Upper lobe of right lung (tissue), 1 donor: Measurements from ENCODE around the gene CENPC. TPM values are rescaled to one million over a fixed set of nuclear protein-coding genes. Genes with fewer than 3 reads are reported as not detected.

ENCODE experiments used
- ATAC-seq: fragments of 200-7000 bp; cut with Tn5 transposase; one replicate; pipeline ENCODE4 v1.9.1; 2020; ENCODE audit warnings: mild to moderate bottlenecking, moderate library complexity
- DNase-seq: peaks from one replicate; pipeline ENCODE4 v3.0.0-alpha.2; 2020
- H3K27ac ChIP-seq: fragments of 200-600 bp; one replicate; pipeline ENCODE4 v1.8.0; 2022
- H3K27me3 ChIP-seq: fragments of 200-600 bp; one replicate; pipeline ENCODE4 v1.8.0; 2022; ENCODE audit warnings: mild to moderate bottlenecking
- H3K36me3 ChIP-seq: fragments of 200-600 bp; one replicate; pipeline ENCODE4 v1.8.0; 2022
- H3K4me1 ChIP-seq: fragments of 200-600 bp; one replicate; pipeline ENCODE4 v1.8.0; 2022
- H3K4me3 ChIP-seq: fragments of 200-600 bp; one replicate; pipeline ENCODE4 v1.8.0; 2022; ENCODE audit warnings: mild to moderate bottlenecking
- H3K9me3 ChIP-seq: fragments of 200-600 bp; one replicate; pipeline ENCODE4 v1.8.0; 2022
- intact Hi-C: fragments of 100-400 bp; cut with DNase I; formaldehyde crosslinking; loops from one replicate; pipeline ENCODE4 v1.11.0; 2022
- total RNA-seq: library from RNA; stranded (reverse); fragmentation: NEBNext Ultra II Directional; extraction: Animal tissue kit (Norgen Biotek cat#: 25700); gene quantifications from one replicate; pipeline ENCODE4 v1.2.1, GENCODE V29; 2021
- TF ChIP-seq, protein P1 (sequence below): fragments of 200-600 bp; IDR thresholded peaks from one replicate; pipeline ENCODE4 v1.8.0; 2022; ENCODE audit warnings: antibody characterized with exemption
- donor health status: DM: no; HTN: yes; CAD: no; lungs with severe emphysema.

Gene CENPC
- total RNA-seq, 1 donor from 2014 or later: 24.0 TPM

DNA sequence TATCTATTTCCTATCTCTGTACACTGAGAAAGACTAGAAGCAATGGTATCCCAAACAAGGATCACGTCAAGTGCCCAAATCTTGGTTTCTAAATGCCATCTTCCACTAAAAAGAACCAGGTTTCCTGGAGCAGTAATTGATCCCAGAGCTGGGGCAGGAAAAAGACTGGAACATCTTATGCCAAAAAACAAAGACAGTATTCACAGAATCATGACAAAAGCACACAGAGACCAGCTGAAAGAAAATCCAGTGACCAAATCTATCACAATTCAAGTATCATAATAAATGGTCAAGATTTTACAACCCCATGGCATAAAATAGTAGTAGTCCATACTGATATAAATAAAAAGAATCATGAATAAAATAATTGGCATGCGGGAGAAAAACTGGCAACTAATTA lies 44.9 kb downstream of the CENPC start:
- no peaks in the 10 kb centered on the region for H3K9me3 ChIP-seq
- no peaks in the 10 kb centered on the region for H3K27me3 ChIP-seq
- peaks cover 27% of the 10 kb centered on the region for H3K36me3 ChIP-seq
- H3K27ac ChIP-seq: no peak overlapping the region
- intact Hi-C loops: no loop called here
- H3K4me3 ChIP-seq: no peak overlapping the region
- TF ChIP-seq, protein P1, sequence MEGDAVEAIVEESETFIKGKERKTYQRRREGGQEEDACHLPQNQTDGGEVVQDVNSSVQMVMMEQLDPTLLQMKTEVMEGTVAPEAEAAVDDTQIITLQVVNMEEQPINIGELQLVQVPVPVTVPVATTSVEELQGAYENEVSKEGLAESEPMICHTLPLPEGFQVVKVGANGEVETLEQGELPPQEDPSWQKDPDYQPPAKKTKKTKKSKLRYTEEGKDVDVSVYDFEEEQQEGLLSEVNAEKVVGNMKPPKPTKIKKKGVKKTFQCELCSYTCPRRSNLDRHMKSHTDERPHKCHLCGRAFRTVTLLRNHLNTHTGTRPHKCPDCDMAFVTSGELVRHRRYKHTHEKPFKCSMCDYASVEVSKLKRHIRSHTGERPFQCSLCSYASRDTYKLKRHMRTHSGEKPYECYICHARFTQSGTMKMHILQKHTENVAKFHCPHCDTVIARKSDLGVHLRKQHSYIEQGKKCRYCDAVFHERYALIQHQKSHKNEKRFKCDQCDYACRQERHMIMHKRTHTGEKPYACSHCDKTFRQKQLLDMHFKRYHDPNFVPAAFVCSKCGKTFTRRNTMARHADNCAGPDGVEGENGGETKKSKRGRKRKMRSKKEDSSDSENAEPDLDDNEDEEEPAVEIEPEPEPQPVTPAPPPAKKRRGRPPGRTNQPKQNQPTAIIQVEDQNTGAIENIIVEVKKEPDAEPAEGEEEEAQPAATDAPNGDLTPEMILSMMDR: no peak
- H3K4me1 ChIP-seq: no peaks in the 10 kb centered on the region
- no peak for ATAC-seq
- no peak for DNase-seq

- DNase-seq (no peak), ATAC-seq (peak; percentile 38)
- no peak overlapping the region for H3K4me3 ChIP-seq
- TF ChIP-seq, protein P1: no peak
- H3K36me3 ChIP-seq: peaks cover 25% of the 10 kb centered on the region
- intact Hi-C loops: no loop called here
- H3K4me1 ChIP-seq: no peaks in the 10 kb centered on the region
- H3K9me3 ChIP-seq: no peaks in the 10 kb centered on the region
- H3K27me3 ChIP-seq: no peaks in the 10 kb centered on the region
- no peak overlapping the region for H3K27ac ChIP-seq
These were observed 45.5 kb downstream of the CENPC start for GRCh38 chr4:67499799-67500198.

DNA sequence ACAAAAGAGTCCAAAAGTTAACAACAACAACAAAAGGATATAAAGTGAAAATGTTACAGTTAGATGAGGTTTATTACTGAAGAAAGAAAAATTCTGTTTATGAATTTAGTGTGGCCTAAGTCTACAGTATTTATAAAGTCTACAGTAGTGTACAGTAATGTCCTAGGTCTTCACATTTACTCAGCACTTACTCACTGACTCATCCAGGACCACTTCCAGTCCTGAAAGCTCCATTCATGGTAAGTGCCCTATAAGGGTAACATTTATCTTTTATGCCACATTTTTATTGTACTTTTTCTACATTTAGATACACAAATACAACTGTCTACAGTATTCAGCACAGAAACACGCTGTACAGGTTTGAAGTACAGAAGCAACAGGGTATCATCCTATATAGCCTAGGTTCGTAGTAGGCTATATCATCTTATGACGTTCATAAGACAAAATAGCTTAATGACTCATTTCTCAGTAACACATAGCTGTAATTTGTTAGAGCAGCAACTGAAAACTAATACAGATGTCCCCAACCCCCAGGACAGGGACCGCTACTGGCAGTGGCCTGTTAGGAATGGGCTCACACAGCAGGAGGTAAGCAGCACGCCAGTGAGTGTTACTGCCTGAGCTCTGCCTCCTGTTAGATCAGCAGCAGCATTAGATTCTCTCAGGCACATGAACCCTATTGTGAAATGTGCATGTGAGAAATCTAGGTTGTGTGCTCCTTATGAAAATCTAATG lies 61.3 kb downstream of the CENPC start:
- Histone ChIP-seq H3K27ac (no peak overlapping the region), H3K4me3 (no peak overlapping the region), H3K36me3 (peaks cover 48% of the 10 kb centered on the region), H3K4me1 (no peaks in the 10 kb centered on the region), H3K9me3 (no peaks in the 10 kb centered on the region), H3K27me3 (no peaks in the 10 kb centered on the region)
- DNase-seq: no peak
- ATAC-seq: no peak
- intact Hi-C loops: no loop called here
- TF ChIP-seq, protein P1: no peak

- H3K27ac ChIP-seq: no peak overlapping the region
- ATAC-seq: no peak
- intact Hi-C loops: no loop called here
- TF ChIP-seq, protein P1: no peak
- no peak for DNase-seq
- no peaks in the 10 kb centered on the region for H3K27me3 ChIP-seq
- H3K4me3 ChIP-seq: no peak overlapping the region
- H3K4me1 ChIP-seq: no peaks in the 10 kb centered on the region
- H3K9me3 ChIP-seq: no peaks in the 10 kb centered on the region
- H3K36me3 ChIP-seq: peaks cover 34% of the 10 kb centered on the region
These were observed 64.5 kb downstream of the CENPC start for GRCh38 chr4:67480810-67481209.

DNA sequence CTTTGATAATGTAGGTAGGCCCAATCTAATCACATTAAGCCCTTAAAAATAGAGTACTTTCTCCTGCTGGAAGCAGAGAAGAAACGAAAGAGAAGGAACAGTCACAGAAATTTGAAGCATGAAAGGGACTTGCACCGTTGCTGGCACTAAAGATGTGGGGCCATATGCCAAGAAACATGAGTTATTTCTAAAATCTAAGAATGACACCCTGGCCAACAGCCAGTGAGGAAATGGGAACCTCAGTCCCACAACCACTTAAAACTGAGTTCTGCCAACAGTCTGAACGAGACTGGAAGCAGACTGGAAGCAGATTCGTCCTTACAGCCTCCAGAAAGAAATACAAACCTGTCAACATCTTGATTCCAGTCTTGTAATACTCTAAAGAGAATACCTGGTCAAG lies 70.1 kb downstream of the CENPC start:
- Histone ChIP-seq H3K27me3 (no peaks in the 10 kb centered on the region), H3K4me1 (no peaks in the 10 kb centered on the region), H3K36me3 (peaks cover 58% of the 10 kb centered on the region), H3K9me3 (no peaks in the 10 kb centered on the region), H3K27ac (no peak overlapping the region), H3K4me3 (no peak overlapping the region)
- intact Hi-C loops: no loop called here
- no peak for DNase-seq
- ATAC-seq: no peak
- TF ChIP-seq, protein P1: no peak
